Frontal cortex (tissue), 4 donors: ENCODE results near the gene SMARCA4. TPM values are rescaled to one million over a fixed set of nuclear protein-coding genes. Genes with fewer than 3 reads are reported as not detected.

Source experiments
- DNase-seq, 2 donors: peaks; one replicate each; pipeline ENCODE4 v3.0.0; 2012; ENCODE audit warnings: low spot score in 2 of 2
- FAIRE-seq: peaks from 2 replicates; lab custom pipeline; 2012; peaks lifted over from hg19 to GRCh38; lab: Jason Lieb, UNC
- total RNA-seq: library from RNA; depleted of rRNA; stranded (reverse); fragments of >200 nt; gene quantifications from one replicate; pipeline ENCODE4 v1.2.3, GENCODE V29; 2014
- donor health status: control.
- donor health status: control.
- donor health status: control.

SMARCA4 gene
- total RNA-seq, 1 donor from 2014 or later = 85.2 TPM

- no peak for DNase-seq
- FAIRE-seq = no peak
Observed at GRCh38 chr19:10995926-10996600, 35.2 kb downstream of the SMARCA4 start.

- DNase-seq (no peak), FAIRE-seq (no peak)
Observed at GRCh38 chr19:10998045-10998533, 37.3 kb downstream of the SMARCA4 start.

GRCh38 chr19:10998666-10999065 is 37.8 kb downstream of the SMARCA4 start:
- DNase-seq (no peak), FAIRE-seq (no peak)

- FAIRE-seq (no peak), DNase-seq (no peak)
Observed at GRCh38 chr19:11005521-11005920, 44.7 kb downstream of the SMARCA4 start.

- FAIRE-seq (no peak), DNase-seq (no peak)
Observed at GRCh38 chr19:11007385-11007784, 46.6 kb downstream of the SMARCA4 start.

GRCh38 chr19:11007962-11008532 is 47.2 kb downstream of the SMARCA4 start:
- no peak for DNase-seq
- FAIRE-seq = no peak

GRCh38 chr19:11010041-11010440 is 49.2 kb downstream of the SMARCA4 start:
- DNase-seq = no peak
- no peak for FAIRE-seq

- FAIRE-seq (no peak), DNase-seq (no peak)
Observed at GRCh38 chr19:11012507-11012906, 51.7 kb downstream of the SMARCA4 start.

- FAIRE-seq = no peak
Observed at GRCh38 chr19:11013771-11014170, 52.9 kb downstream of the SMARCA4 start.

GRCh38 chr19:11014403-11014911 is 53.6 kb downstream of the SMARCA4 start:
- DNase-seq (no peak), FAIRE-seq (no peak)

More at GRCh38 chr19:11013771-11014170, 52.9 kb downstream of the SMARCA4 start:
- no peak for DNase-seq

- DNase-seq = no peak
- no peak for FAIRE-seq
Observed at GRCh38 chr19:11016631-11017030, 55.8 kb downstream of the SMARCA4 start.

GRCh38 chr19:11017275-11018035 is 56.6 kb downstream of the SMARCA4 start:
- DNase-seq (no peak), FAIRE-seq (no peak)

- FAIRE-seq = no peak
Observed at GRCh38 chr19:11018179-11018578, 57.3 kb downstream of the SMARCA4 start.

GRCh38 chr19:11018763-11019162 is 57.9 kb downstream of the SMARCA4 start:
- DNase-seq (no peak), FAIRE-seq (no peak)

More at GRCh38 chr19:11018179-11018578, 57.3 kb downstream of the SMARCA4 start:
- peak in 1 of 2 donors; percentile 58 for DNase-seq

GRCh38 chr19:11019262-11019661 is 58.4 kb downstream of the SMARCA4 start:
- no peak for FAIRE-seq
- no peak for DNase-seq

GRCh38 chr19:11019824-11020223 is 59.0 kb downstream of the SMARCA4 start:
- DNase-seq (no peak), FAIRE-seq (no peak)

GRCh38 chr19:11020423-11020822 is 59.6 kb downstream of the SMARCA4 start:
- DNase-seq (no peak), FAIRE-seq (no peak)

- DNase-seq = no peak
- FAIRE-seq = no peak
Observed at GRCh38 chr19:11020982-11021759, 60.3 kb downstream of the SMARCA4 start.

- FAIRE-seq (no peak), DNase-seq (no peak)
Observed at GRCh38 chr19:11021760-11022144, 60.9 kb downstream of the SMARCA4 start.

- DNase-seq (no peak), FAIRE-seq (no peak)
Observed at GRCh38 chr19:11023016-11023415, 62.2 kb downstream of the SMARCA4 start.
